ENCODE results near the gene RTL10.

- TF ChIP-seq, protein P1, sequence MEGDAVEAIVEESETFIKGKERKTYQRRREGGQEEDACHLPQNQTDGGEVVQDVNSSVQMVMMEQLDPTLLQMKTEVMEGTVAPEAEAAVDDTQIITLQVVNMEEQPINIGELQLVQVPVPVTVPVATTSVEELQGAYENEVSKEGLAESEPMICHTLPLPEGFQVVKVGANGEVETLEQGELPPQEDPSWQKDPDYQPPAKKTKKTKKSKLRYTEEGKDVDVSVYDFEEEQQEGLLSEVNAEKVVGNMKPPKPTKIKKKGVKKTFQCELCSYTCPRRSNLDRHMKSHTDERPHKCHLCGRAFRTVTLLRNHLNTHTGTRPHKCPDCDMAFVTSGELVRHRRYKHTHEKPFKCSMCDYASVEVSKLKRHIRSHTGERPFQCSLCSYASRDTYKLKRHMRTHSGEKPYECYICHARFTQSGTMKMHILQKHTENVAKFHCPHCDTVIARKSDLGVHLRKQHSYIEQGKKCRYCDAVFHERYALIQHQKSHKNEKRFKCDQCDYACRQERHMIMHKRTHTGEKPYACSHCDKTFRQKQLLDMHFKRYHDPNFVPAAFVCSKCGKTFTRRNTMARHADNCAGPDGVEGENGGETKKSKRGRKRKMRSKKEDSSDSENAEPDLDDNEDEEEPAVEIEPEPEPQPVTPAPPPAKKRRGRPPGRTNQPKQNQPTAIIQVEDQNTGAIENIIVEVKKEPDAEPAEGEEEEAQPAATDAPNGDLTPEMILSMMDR (IDR thresholded peaks at IDR 0.05) = no peak
- TF ChIP-seq EZH2 (IDR thresholded peaks at IDR 0.05; ENCODE audit: borderline replicate concordance, insufficient read depth, low read depth, low read length, poor library complexity, severe bottlenecking) = no peak
Observed at GRCh38 chr22:19853058-19853878, 1.4 kb downstream of the RTL10 start.

All from B cell (primary cell).